SH-SY5Y (cell line): ENCODE results near the gene ADAMTS14.

Experiments
- GATA2 ChIP-seq: IDR thresholded peaks from 2 replicates; pipeline ENCODE4 v1.6.1; 2011; ENCODE audit warnings: mild to moderate bottlenecking, low read depth, low read length
- GATA3 ChIP-seq: IDR thresholded peaks from 2 replicates; pipeline ENCODE4 v1.6.1; 2011; ENCODE audit warnings: low read depth, mild to moderate bottlenecking, low read length, moderate library complexity

- TF ChIP-seq GATA2 (no peak), GATA3 (no peak)
Measured at GRCh38 chr10:70760271-70760787, 88.0 kb downstream of the ADAMTS14 start.
